HG03060 (cell line): ENCODE results near the gene MOB3B.

Experiments
- ATAC-seq: cut with Tn5 transposase; IDR thresholded peaks from one replicate; pipeline ENCODE4 v1.9.1; 2021; ENCODE audit warnings: low read depth, moderate number of reproducible peaks; ENCODE audit not compliant: unreplicated experiment

Gene MOB3B

GRCh38 chr9:27348785-27349697 is 180.6 kb downstream of the MOB3B start:
- ATAC-seq = no peak

DNA sequence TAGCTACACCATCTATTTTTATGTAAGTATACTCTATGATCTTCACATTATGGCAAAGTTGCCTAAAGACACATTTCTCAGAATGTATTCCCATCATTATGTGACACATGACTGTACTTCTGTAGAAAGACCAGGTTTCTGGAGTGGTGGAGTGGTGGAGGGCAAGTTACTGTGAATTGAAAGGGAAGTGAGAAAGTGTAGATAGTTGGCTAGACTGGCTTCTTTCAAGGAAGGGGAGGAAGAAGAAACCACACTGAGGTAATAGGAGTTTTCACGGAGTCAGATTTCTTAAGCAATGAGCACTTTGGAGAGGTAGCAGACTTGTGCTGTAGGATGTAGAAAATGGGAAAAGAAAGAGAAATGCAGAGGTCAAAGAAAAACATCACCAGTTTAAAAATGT is 181.7 kb downstream of the MOB3B start:
- ATAC-seq = no peak

- ATAC-seq = no peak
Measured at GRCh38 chr9:27344776-27345175, 184.8 kb downstream of the MOB3B start.

GRCh38 chr9:27341545-27342294 is 187.9 kb downstream of the MOB3B start:
- ATAC-seq = no peak

DNA sequence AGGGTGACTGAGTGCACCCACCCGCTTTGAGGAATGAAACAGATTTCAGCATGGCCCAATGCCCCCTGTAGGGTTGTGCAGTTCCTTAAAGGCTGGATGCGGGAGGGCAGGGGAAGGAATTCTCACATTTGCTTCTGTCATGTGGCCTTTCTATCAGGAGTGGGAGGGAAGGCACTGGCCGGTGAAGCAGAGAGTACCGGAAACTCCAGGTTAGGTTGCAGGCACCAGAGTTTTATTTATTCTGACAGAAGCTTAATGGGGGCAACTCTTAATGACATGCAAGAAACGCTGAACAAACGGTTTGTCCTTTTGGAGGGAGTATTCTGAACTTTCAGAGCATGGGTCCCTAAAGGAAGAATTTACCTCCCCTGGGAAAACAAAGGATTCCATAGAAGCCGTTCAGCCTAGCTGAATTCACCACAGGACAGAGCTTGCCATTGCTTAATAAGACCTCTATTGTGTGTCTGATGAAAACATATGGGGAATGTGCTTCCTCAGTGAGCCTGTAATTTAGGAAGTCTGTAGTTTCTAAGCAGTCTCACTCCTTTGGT is 188.6 kb downstream of the MOB3B start:
- ATAC-seq = no peak

GRCh38 chr9:27340285-27340674 is 189.3 kb downstream of the MOB3B start:
- no peak for ATAC-seq

DNA sequence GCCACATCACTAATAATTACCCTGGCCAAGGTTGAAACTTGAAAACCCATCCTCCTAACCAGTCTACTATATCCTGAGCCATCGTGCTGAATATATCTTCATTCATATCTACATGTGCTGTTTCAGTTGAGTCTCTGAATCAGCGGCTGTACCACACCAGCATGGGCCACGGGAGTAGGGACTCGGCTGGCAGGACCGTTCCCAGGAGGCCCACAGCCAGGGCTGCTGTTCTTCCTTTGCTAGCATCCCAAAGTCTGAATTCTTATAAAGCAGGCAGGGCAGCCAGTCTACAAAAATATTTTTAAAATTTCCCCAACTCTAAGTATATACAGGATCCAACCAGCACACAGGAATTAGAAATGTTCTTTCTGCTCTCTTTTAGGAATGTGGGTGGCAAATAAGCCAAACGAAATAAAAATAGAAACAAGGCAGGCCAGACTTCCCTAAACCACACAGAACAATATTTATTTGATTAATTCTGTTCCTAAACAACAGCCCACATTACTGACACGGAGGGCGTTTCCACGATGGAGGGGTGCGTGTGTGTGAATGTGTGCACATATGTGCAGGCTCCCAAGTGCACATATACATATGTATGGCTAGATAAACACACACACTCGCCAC is 189.8 kb downstream of the MOB3B start:
- ATAC-seq = no peak

GRCh38 chr9:27338527-27338903 is 191.1 kb downstream of the MOB3B start:
- no peak for ATAC-seq

DNA sequence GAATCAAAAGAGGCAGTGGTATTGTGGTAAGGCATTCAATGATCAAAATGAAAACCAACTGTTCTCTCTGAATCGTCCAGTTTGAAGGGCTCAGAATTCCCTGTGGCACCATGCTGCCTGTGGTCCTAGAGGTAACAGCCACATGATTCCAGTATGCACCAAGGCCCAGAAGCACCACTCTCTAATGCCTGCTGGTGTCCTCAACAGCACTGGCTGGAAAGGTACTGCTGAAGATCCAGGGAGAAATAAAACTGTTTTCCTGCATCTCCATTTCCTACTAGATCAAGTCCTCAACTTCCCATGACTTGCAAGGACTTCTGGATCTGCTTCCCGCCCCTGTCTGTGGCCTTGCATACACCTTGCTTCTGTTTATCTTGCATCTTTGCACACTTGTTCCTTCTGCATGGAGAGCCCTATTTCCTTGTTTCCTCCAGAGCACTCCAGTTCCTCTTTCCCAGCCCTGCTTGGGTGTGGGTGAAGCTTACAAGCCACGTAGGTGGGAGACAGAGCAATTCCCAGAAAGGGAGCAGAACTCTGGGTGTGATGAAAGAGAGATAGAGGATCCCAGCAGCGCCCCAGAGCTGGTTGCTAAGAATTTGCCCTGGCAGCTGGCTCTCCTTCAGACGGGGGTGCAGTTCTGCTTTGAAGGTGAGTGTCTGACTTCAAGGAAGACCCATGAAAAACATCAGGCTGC is 191.6 kb downstream of the MOB3B start:
- no peak for ATAC-seq

DNA sequence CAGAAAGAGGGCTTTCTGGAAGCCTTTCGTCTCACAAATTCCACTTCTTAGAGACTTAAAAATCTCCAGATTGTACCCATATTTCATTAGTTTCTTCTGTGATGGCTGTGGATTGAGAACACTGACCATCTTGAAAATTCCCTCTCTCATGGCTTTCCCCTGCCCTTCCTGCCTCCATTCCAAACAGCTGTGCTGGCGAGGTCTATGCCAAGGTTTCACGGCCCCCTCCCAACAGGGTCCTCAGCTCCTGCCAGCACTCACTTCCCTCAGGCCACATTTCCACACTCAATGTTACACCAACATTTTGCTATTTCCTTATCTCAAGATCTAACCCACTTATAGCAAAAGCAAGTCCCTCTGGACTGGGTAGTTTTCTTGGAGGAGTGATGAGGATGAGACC is 192.4 kb downstream of the MOB3B start:
- ATAC-seq = no peak

- no peak for ATAC-seq
Measured at GRCh38 chr9:27336829-27337228, 192.8 kb downstream of the MOB3B start.

GRCh38 chr9:27336126-27336525 is 193.5 kb downstream of the MOB3B start:
- ATAC-seq = no peak

DNA sequence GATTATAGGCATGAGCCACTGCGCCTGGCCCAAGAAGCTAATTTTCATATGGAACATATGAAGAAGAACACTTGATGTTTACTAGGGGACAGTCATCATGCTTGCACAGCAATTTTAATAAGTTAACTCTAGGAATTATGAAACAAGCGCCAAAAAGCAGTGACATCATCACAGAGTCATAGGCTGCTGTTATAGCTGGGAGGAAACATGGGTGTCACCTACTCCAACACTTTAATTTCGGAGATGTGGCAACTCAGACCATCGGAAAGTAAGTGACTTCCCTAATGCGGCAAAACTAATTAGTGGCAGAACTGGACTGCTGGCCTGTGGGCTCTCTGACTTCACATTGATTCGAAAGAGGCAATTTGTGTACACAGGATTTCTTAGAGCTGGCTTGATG is 194.5 kb downstream of the MOB3B start:
- ATAC-seq = no peak

DNA sequence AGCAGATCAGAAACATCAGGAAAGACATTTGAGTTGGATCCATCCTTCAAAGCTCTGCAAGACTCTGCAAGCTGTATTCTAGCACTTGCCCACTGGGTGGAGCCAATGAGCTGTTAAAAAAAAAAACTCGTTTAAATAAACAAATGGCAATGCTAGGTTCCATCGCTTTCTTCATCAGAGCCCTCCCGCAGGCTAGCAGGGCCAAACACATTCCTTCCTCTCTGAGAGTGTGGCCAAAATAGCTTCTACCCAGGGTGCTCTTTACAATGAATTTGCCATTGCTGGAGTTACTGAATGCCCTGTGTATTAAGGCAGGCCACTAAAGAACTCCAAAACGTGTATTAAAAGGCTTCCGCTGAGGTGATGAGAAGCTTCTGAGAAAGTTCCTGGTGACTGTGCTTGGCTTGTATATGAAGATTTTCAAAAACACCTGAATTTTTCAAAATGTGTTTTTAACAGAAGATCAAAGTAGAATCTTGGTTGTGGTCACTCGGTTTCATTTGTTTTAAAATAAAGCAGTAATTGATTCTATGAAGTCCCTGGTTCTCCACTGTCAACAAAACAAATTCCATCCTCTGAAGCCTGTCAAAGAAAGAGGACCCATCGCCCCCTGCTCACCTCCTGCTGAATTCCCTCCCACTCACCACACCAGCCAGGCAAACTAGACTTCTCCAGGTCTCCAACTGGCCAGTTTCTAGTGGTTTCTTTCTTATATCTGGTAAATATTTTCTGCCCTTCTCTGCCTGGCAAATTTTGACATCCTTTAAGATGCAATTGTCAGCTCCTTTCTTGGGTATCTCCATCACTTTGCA is 196.2 kb downstream of the MOB3B start:
- peak; percentile 77 for ATAC-seq

DNA sequence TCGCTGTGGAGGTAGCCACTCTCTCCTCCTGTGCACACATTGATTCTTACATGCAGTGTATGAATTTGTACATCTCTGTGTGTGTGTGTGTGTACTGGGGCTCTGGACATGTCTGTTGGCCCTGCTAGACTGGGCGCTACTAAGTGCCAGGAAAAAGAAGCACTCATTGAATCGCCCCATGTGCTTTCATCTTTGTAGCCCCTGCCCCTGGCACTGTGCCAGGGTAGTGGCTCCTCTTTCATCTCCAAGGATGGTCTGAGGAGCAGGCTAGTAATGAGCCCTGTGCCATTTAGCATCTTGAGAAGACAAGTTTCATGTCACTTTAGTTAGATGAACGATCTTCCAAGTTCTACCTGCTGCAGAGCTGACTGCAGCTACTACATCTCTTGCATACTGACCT is 198.2 kb downstream of the MOB3B start:
- no peak for ATAC-seq

- no peak for ATAC-seq
Measured at GRCh38 chr9:27329291-27329690, 200.3 kb downstream of the MOB3B start.

GRCh38 chr9:27328483-27328882 is 201.1 kb downstream of the MOB3B start:
- ATAC-seq = no peak

DNA sequence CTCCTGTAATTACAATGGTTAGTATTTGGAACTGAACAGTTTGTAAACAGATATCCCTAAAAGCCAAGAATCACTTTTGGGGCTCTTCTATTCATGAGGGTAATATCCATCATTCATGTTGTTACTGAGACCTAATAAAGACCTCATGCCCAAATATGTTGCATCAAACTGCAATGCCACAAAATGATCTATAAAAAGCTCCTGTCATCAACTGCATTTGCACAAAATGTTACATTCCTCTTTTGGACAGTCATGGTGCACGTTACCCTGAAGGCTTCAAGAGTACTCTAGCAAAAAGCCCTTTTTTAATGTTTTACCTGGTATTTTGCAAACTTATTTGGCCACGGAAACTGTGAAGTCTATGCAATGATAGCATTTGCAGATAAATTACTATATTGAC is 218.4 kb downstream of the MOB3B start:
- no peak for ATAC-seq

DNA sequence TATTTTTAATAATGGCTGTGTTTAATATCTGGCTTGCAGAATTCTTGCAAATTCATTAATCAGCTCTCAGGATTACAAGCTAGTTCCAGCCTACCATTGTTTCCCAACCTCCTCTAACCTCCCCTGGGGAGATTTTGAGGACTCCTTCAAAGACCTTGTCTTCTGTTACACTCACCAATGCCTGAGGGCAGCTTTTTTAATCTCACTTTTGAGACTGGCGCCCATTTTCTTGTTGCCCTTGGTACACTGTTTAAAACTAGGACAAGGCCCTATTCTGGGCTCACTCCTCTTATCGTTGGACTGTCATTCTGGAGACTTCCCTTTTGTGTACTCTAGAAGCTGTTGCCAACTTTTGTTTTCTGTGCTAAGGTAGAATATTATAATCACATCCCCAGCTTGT is 219.0 kb downstream of the MOB3B start:
- ATAC-seq = no peak
